GM23248 (cell line): ENCODE results near the gene RTP2.

Source experiments
- EZH2 ChIP-seq: fragments of 200-600 bp; sonication (generic); IDR thresholded peaks from 2 replicates; pipeline ENCODE4 v1.6.1; 2018; ENCODE audit warnings: antibody characterized with exemption, mild to moderate bottlenecking; ENCODE audit not compliant: insufficient read depth, poor library complexity, severe bottlenecking
- EZH2phosphoT487 ChIP-seq: fragments of 200-600 bp; sonication (generic); IDR thresholded peaks from 2 replicates; pipeline ENCODE4 v1.6.1; 2018; ENCODE audit warnings: antibody characterized with exemption, moderate library complexity, mild to moderate bottlenecking, low read depth; ENCODE audit not compliant: insufficient read depth

- no peak for TF ChIP-seq EZH2phosphoT487
- TF ChIP-seq EZH2, result no peak
Observed at GRCh38 chr3:187689984-187690383, 12.4 kb downstream of the RTP2 start.
